ENCODE data around the gene PTGR3. TPM values are rescaled to one million over a fixed set of nuclear protein-coding genes. Genes with fewer than 3 reads are reported as not detected.

Gene PTGR3, protein sequence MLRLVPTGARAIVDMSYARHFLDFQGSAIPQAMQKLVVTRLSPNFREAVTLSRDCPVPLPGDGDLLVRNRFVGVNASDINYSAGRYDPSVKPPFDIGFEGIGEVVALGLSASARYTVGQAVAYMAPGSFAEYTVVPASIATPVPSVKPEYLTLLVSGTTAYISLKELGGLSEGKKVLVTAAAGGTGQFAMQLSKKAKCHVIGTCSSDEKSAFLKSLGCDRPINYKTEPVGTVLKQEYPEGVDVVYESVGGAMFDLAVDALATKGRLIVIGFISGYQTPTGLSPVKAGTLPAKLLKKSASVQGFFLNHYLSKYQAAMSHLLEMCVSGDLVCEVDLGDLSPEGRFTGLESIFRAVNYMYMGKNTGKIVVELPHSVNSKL
- total RNA-seq: 10 to 100 TPM; 42.9 to 54.6 TPM
- long read RNA-seq, full-length matches to known transcripts: 60 of 74 reads
- long read RNA-seq, partial matches to known transcripts: 0 of 74 reads
- long read RNA-seq, other reads (novel, unspliced or antisense): 14 of 74 reads

DNA sequence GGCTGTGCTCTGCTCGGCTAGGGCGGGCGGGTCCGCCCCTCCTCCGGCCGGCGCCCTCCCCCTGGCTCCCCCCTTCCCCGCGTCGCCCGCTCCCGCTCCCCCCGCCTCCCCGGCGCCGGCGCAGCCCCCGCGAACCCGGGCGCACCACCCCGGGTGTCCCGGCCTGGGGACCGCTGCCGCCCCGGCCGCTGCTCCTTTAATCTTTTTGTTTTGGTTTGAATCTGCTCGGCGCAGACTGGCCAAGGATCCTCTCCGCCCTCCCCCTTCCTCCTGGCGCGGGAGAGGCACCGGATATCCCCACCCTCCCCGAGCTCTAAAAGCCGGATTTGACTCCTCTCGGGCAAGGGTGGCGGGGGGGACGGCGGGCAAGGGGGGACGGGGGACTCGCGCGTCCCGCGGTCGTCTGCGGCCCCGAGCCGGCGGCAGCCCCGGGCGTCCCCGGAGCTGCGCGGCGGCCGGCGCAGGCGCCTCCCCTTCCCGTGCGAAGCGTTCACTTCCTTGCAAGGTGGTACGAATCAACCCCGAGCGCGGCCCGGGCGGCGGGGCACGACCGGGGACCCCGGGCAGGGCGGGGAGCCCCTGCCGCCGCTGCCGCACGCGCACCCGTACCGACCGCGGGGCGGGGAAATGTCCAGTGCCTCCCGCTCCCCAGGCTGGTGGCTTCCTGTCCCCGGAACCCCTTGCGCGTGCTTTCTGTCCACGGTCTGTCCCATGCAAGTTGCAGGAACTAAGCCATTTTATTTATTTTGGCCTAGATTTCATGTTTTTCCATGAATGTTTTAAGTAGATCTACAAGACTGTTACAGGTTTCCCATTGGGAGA, at the start of gene PTGR3:
TSS of gene PTGR3 (minus strand) at position 11 of the 822 bp plus-strand sequence. CDS start 81 bp downstream, outside the sequence.
- intact Hi-C loops (cut with DNase I, micrococcal nuclease): no loop called here
- ATAC-seq: peak; percentile 51
- DNase-seq: peak; percentile 85 to 90

DNA sequence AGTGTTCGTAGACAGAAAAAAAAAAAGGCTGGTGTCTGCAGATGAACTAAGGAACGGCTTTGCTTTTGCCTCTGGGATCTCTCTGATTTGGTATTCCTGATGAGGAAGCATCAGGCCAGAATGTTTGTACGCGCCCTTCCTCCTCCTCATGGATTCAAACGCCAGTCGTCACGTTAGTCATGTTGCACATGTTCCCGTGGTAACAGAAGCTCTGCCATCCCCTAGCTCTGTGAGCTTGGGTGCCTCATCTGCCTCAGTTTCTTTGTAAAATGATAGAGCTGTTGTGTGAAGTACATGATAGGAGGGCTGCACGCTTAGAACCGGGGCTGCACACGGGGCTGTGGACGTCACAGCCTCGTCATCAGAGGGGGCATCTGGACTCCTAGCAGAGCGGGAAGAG, 48.7 kb upstream of the PTGR3 start:
- DNase-seq (no peak), ATAC-seq (no peak)
- intact Hi-C loops (cut with DNase I, micrococcal nuclease): no loop called here

DNA sequence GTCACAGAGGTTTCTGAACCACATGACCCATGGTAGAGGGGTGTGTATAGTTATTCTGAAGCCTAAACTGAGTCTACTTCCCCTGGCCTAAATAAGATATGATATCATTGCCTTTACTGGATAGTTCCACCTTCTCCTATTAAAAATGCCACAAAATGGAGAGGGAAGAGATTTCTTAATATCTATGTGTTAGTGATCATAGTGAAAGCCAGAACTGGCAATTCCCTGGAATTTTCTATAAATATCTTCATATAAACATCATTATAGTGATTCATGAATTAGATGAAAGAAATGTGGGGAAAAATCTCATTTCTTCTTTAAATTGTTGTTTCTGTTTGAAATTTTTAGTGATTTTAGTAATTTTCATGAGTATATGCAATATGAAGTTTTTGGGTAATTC, 47.4 kb upstream of the PTGR3 start:
- intact Hi-C loops (cut with DNase I, micrococcal nuclease): no loop called here
- no peak for ATAC-seq
- no peak for DNase-seq

DNA sequence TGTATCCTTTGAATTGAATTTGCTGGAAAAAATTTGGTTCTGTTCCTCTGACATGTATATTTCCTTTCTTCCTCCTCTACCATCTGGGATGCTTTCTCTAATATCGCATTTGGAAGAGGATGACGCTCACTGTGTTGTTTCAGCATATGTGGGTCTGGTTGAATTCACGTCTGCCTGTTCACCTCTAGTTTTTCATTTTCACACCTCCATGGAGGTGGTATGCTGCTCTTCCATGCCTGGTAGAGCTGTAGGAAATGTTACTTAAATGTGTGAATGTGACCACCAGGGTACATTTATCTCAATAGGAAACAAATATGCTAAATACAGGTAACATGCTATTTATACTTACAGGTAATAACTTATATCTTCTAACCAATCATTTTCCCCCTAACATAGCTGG, 46.2 kb upstream of the PTGR3 start:
- ATAC-seq (no peak), DNase-seq (no peak)
- intact Hi-C loops (cut with DNase I, micrococcal nuclease): no loop called here

DNA sequence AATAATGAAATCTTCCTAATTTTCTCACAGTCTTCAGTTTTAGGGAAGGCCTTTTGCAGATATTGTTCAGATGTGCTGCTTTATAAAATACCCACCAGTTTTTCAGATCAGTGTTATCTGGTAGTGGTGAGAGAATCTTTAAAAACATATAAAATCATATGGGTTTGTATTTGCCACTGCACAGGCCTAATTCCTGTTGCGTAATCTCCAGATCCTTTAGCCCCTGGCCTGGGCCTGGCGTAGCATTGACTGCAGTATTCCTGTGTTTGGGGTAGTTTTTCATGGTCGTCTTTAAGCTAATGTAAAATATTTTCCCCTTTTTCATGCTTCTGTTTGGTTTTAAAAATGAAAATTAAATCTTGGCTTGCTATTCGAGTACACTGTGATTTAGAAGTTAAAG, 44.8 kb upstream of the PTGR3 start:
- intact Hi-C loops (cut with DNase I, micrococcal nuclease): no loop called here
- no peak for DNase-seq
- no peak for ATAC-seq

DNA sequence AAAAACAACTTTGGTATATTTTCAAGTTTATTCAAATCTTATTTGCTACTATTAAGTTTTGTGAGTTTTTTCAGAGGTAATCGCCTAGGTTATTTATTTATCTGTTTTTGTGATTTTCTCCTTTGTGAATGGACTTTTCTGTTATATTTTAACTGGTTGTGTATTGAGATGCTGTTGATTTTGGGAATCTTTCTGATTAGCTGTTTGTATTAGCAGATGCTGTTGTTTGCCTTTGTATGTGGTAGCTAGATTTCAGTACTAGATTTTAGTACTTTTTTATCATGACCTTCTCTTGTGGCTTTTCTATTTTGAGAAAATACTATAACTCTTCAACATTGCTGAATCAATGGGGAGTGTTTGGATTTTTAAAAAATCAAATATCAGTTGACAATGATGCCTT, 44.1 kb upstream of the PTGR3 start:
- DNase-seq: no peak
- intact Hi-C loops (cut with DNase I, micrococcal nuclease): no loop called here
- ATAC-seq: no peak

DNA sequence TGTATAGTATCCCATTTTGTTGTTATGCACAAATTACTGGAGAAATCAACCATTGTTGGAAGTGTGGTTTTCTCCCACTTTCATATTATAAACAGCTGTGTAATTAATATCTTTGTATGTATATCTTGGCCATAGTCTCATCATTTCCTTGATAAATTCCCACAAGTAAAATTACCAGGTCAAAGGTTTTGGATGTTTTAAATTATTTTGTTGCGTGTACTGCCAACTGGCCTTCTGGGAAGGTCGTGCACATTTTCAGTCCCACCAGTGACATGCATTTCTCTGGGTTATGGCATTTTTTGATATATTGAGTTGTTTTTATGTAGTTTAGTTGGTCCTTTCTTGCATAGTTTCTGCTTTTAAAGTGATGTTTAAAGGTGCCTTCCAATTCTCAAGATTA, 43.2 kb upstream of the PTGR3 start:
- no peak for ATAC-seq
- DNase-seq: no peak
- intact Hi-C loops (cut with DNase I, micrococcal nuclease): no loop called here

DNA sequence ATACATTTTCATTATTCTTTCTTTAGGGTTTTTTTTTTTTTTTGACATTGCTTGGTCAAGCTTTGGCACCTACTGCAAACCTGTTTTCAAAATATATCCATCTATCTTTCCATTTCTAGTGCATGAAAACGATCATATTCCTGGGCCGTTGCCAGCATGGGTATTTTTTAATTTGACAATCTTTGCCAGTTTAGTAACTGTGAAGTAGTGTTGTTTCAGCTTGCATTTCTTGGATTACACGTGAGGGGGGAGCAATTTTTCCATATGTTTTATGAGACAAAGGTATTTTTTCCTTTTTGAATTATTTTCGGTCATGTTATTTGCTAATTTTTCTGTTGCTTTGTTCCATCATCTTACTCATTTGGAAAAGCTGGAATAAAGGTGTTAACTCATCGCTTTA, 42.5 kb upstream of the PTGR3 start:
- intact Hi-C loops (cut with DNase I, micrococcal nuclease): no loop called here
- ATAC-seq: no peak
- no peak for DNase-seq

DNA sequence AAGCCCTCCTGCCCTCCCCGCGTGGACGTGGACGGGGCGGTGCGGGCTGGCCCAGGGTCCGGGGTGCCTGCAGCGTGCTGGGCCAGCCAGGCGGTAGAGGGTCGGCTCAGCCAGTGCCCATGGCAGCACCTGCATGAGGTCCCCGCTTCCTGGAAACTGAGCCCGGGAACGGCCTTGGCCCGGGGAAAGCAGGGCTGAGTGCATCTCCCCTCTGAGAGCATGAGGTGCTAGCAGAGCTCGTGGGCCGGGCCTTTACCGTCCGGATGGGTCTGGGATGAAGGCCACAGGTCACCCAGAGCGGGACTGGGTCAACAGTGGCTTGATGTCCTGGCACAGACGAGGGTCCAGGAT, 41.5 kb upstream of the PTGR3 start:
- no peak for DNase-seq
- intact Hi-C loops (cut with DNase I, micrococcal nuclease): no loop called here
- ATAC-seq: no peak

DNA sequence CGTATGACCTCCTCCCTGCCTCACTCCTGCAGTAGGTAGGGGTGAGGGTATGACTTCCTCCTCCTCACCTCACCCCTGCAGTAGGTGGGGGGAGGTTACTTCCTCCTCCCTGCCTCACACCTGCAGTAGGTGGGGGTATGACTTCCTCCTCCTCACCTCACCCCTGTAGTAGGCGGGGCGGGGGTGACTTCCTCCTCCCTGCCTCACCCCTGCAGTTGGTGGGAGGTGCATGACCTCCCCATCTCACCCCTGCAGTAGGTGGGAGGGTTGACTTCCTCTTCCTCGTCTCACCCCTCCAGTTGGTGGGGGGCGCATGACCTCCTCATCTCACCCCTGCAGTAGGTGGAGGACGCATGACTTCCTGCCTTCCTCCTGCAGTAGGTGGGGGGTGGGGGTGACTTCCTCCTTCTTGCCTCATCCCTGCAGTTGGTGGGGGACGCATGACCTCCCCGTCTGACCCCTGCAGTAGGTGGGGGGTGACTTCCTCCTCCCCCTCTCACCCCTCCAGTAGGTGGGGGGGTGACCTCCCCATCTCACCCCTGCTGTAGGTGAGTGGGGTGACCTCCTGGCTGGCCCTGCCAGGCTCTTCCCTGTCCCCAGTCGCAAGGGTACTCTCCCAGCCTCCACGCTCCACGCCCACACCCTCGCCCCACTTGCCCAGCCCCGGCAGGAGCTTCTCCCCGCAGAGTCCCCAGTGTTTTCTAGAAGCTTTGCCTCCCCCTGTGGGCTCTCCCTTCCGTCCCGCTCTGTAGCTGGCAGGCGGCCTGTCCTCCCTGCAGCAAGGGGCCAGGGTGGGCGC, 40.9 kb upstream of the PTGR3 start:
- ATAC-seq: peak; percentile 41
- intact Hi-C loops (cut with DNase I, micrococcal nuclease): no loop called here
- no peak for DNase-seq

DNA sequence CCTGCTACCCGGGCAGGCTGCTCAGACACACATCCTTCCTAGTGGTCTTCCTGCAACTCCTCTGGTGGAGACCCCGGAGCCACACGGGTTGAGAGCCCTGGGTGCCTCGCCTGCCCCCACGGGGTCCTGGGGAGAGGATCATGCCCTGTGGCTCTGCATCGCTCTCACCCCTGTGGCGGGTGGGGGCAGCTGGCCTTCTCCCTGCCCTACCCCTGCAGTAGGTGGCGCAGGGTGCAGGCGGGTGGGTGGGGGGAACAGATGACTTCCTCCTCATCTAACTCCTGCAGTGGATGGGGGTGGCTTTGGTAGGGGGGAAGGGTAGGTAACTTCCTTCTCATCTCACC, 40.2 kb upstream of the PTGR3 start:
- intact Hi-C loops (cut with DNase I, micrococcal nuclease): no loop called here
- ATAC-seq: no peak
- DNase-seq: no peak

DNA sequence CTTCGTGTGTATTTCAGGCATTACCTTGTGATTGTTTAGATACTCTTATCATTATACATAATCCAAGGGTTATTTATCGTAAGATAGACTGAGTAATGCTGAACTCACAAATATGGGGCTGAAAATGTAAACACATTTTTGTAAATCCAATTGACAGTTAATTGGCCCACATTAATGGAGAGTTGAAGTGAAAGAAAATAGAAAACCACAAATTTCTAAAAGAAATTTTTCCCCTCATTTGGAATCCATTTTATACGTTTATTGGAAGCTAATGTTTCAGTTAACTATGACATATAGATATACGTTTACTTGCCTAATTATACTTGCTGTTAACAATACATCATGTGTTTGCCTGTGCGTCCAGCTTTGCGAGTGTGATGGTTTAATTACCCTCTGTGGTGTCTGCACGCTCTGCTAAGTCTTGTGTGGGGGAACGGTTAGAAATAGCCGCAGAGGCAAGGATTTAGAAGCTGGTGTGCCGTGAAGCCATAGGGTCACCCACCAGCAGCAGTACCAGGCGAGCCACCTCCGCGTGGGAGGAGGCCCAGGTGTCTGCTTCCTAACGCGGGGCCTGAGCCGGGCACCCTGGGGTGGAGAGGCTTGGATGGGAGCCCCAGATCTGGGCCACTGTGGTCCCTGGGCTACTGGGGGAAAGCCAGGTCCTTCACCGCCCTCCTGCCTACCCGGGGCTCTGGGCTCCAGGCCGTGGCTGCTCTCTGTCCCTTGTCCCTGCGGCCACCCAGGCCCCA, 39.7 kb upstream of the PTGR3 start:
- ATAC-seq: no peak
- intact Hi-C loops (cut with DNase I, micrococcal nuclease): no loop called here

DNA sequence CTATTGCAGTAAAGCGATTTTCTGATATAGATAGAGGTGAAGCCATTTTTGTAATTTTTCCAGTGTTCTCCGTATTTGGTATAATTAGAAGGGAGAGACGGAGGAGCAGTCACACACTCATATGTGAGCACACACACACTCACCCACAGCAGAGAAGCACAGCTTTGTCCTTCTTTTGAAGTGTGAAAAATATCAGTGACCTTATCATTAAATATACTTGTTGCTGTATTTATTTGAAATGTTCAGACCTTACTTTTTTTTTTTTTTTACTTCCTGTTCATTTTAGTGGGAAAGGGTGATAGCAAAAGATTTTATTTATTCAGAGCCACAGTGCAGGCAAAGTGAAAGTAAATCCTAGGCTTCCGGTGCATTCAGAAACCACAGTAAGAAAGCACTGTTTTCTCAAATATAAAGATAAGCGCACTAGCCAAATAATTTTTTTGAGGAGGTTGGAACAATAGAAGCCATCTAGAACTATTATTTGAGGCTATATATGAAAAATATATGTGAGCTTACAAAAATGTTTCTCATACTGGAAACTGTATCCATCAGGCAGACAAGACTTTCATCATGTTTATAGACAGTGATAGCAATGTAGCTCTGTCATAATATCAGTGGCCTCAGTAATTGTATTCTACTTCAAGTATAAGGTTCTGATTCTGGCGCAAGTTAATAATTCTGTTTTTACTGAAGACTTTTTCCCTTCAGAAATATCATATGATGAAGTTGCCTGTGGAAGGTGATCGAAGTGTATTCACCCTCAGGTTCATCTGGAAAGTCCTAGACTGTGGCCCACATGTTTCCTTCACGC, 38.9 kb upstream of the PTGR3 start:
- intact Hi-C loops (cut with DNase I, micrococcal nuclease): no loop called here

More for the DNA sequence above, 39.7 kb upstream of the PTGR3 start:
- DNase-seq: no peak

DNA sequence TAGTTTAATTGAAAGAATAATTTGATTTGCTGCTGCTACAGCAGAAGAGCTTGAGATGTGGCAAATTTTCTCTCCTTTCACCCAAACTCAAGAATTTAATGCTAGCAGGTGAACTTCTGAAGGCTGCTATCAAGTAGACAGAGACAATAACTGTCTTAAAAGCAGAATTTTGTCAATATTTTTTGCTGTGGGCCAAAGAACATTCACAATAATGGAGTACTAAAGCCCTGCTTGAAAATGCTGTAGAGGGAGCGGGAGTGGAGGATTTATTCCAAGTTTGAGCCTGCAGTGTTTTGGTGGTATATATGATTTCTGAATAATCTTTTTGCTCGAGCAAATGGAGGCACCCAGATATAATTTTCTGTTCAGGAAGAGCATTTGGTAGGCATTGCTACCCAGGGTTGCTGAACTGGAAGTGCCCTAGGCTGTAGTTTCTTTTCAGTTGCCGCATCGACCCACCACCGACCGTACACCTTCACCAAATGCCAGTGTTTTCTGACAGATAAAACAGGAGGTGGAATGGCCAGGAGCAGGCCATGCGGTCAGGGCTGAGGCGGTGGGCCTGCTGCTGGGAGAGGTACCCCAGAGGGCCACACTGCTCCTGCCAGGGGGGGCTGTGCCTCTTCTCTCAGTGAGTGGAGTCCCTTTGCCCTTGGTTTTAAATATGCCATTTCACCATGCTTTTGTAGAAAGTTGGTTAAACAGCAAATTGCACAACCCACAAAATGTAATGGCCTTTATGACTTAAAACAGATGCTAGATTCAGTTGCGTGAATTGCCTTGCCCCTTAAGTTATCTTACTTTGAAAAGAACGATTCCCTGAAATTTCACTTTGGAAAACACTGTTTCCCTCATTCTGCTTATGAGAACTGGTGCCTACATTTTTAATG, 38.0 kb upstream of the PTGR3 start:
- ATAC-seq: no peak
- DNase-seq: no peak
- intact Hi-C loops (cut with DNase I, micrococcal nuclease): no loop called here

More for the DNA sequence above, 38.9 kb upstream of the PTGR3 start:
- no peak for DNase-seq
- peak; percentile 70 for ATAC-seq

DNA sequence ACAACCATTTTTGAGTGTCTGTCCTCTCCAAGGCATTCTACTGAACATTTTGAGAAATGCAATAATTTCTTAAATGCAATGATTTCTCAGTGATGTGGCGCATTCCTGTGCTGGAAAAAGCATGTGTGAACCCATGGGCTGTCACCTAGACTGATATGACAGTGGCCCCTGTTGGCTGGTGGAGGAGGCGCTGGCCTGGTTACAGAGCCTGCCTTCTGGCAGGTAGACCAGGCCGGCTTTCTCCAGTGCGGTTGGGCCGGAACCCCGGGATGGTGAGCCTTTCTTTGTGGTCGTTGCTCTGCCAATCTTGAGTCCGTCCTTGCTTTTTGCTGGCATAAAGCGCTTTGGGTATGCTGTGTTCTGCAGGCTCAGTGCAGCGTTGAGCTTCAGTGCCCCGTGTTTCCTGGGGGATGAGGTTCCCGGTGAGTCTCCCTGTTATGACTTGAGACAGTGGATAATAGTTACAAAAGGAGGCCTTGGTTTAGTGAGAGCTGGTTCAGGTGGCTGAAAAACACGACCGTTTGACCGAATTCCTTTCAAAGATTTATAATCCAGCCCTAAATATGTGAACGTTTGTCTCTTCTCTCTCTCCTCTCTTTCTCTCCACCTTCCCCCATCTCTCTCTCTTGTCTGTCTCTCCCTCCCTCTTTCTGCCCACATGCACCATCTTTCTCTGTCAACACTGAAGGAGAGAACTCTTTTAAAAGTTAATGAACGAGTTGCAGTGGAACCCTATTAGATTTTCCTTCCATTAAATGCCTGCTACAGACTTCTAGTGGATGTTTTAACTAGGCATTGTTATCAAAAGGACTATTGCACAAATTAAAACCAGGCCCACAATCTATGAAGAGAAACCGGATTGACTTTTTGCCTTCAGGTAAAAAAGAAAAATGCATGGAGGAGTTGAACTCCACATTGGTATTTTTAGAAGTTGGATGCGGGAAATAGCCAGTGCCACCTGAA, 35.7 kb upstream of the PTGR3 start:
- DNase-seq (no peak), ATAC-seq (peak; percentile 61)
- intact Hi-C loops (cut with DNase I, micrococcal nuclease): no loop called here

DNA sequence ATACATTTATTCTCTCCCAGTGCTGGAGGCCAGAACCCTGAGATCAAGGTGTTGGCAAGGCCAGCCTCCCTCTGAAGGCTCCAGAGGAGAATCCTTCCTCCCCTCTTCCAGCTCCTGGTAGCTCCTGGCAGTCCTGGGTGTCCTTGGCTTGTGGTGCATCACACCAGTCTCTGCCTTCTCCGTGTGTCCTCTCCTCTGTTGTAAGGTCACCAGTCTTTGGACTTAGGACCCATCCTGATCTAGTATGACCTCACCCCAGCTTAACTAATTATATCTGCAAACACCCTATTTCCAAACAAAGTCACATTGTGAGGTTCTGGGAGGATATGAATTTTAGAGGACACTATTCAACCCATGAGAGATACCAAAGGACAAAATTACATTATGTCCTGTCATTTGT, 32.8 kb upstream of the PTGR3 start:
- peak; percentile 39 for ATAC-seq
- intact Hi-C loops (cut with DNase I, micrococcal nuclease): no loop called here
- DNase-seq: no peak
